ENCODE data around the gene BCAN.

DNA sequence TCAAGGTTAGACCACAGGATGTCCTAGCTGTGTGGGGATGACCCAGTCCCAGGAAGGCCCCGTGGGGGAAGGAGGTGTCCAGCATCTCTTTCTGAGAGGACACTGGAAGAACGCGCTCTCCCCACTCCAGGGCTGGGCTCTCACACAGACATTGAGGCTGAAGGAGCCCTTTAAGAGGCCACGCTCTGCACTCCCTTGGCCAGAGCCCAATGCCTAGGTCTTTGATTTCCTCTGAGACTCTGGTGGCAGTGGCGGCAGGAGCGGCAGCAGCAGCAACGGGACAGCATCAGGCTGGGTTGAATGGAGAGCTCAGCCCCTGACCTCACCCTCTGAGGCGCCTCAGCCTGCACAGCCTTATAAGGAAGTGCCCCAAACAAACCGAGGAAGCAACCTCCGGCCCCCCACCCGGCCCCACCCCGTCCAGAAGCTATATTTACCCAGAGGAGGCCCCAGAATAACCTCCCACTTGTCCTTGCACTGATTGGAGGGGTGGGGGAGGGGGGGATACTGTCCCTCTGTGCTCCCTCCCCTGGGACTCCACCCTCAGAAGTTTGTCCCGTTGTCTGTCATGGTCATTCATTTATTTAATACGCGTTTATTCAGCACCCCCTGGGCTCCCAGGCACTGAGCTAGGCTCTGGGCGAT is 23.0 kb downstream of the BCAN start:
- TF ChIP-seq, protein P1, sequence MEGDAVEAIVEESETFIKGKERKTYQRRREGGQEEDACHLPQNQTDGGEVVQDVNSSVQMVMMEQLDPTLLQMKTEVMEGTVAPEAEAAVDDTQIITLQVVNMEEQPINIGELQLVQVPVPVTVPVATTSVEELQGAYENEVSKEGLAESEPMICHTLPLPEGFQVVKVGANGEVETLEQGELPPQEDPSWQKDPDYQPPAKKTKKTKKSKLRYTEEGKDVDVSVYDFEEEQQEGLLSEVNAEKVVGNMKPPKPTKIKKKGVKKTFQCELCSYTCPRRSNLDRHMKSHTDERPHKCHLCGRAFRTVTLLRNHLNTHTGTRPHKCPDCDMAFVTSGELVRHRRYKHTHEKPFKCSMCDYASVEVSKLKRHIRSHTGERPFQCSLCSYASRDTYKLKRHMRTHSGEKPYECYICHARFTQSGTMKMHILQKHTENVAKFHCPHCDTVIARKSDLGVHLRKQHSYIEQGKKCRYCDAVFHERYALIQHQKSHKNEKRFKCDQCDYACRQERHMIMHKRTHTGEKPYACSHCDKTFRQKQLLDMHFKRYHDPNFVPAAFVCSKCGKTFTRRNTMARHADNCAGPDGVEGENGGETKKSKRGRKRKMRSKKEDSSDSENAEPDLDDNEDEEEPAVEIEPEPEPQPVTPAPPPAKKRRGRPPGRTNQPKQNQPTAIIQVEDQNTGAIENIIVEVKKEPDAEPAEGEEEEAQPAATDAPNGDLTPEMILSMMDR (IDR thresholded peaks at IDR 0.05), result no peak
- TF ChIP-seq POLR2A (IDR thresholded peaks at IDR 0.05), result no peak
